Measurements from ENCODE around the gene MRM3.

MRM3 gene

GRCh38 chr17:791829-792228 lies 9.7 kb downstream of the MRM3 start:
- TF ChIP-seq, protein P1, sequence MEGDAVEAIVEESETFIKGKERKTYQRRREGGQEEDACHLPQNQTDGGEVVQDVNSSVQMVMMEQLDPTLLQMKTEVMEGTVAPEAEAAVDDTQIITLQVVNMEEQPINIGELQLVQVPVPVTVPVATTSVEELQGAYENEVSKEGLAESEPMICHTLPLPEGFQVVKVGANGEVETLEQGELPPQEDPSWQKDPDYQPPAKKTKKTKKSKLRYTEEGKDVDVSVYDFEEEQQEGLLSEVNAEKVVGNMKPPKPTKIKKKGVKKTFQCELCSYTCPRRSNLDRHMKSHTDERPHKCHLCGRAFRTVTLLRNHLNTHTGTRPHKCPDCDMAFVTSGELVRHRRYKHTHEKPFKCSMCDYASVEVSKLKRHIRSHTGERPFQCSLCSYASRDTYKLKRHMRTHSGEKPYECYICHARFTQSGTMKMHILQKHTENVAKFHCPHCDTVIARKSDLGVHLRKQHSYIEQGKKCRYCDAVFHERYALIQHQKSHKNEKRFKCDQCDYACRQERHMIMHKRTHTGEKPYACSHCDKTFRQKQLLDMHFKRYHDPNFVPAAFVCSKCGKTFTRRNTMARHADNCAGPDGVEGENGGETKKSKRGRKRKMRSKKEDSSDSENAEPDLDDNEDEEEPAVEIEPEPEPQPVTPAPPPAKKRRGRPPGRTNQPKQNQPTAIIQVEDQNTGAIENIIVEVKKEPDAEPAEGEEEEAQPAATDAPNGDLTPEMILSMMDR (IDR thresholded peaks at IDR 0.05; ENCODE audit: poor library complexity, severe bottlenecking): no peak
- ATAC-seq (ENCODE audit: low read depth): no peak
- Histone ChIP-seq H3K4me3 (ENCODE audit: severe bottlenecking) (no peak overlapping the region), H3K4me1 (ENCODE audit: insufficient read depth, poor library complexity, severe bottlenecking) (peaks cover 12% of the 10 kb centered on the region), H3K36me3 (ENCODE audit: low read depth) (peaks cover 32% of the 10 kb centered on the region), H3K27ac (ENCODE audit: poor library complexity, severe bottlenecking) (peak overlapping the region; percentile 30), H3K9me3 (ENCODE audit: severe bottlenecking) (no peaks in the 10 kb centered on the region), H3K27me3 (ENCODE audit: insufficient read depth, poor library complexity, severe bottlenecking) (no peaks in the 10 kb centered on the region)
- no peak for DNase-seq (ENCODE audit: low spot score)

- Histone ChIP-seq H3K4me1 (ENCODE audit: insufficient read depth, poor library complexity, severe bottlenecking) (peaks cover 12% of the 10 kb centered on the region), H3K27ac (ENCODE audit: poor library complexity, severe bottlenecking) (peak overlapping the region; percentile 1), H3K27me3 (ENCODE audit: insufficient read depth, poor library complexity, severe bottlenecking) (no peaks in the 10 kb centered on the region), H3K36me3 (ENCODE audit: low read depth) (peaks cover 32% of the 10 kb centered on the region), H3K4me3 (ENCODE audit: severe bottlenecking) (no peak overlapping the region), H3K9me3 (ENCODE audit: severe bottlenecking) (no peaks in the 10 kb centered on the region)
- no peak for ATAC-seq (ENCODE audit: low read depth)
- TF ChIP-seq, protein P1 (IDR thresholded peaks at IDR 0.05; ENCODE audit: poor library complexity, severe bottlenecking): no peak
- DNase-seq (ENCODE audit: low spot score): no peak
Measured at GRCh38 chr17:792277-792676, 10.1 kb downstream of the MRM3 start.

GRCh38 chr17:794876-795275 lies 12.7 kb downstream of the MRM3 start:
- no peak overlapping the region for H3K4me3 ChIP-seq (ENCODE audit: severe bottlenecking)
- no peaks in the 10 kb centered on the region for H3K9me3 ChIP-seq (ENCODE audit: severe bottlenecking)
- TF ChIP-seq, protein P1 (IDR thresholded peaks at IDR 0.05; ENCODE audit: poor library complexity, severe bottlenecking): peak; percentile 63
- no peak overlapping the region for H3K27ac ChIP-seq (ENCODE audit: poor library complexity, severe bottlenecking)
- no peaks in the 10 kb centered on the region for H3K4me1 ChIP-seq (ENCODE audit: insufficient read depth, poor library complexity, severe bottlenecking)
- ATAC-seq (ENCODE audit: low read depth): no peak
- H3K36me3 ChIP-seq (ENCODE audit: low read depth): peaks cover 16% of the 10 kb centered on the region
- DNase-seq (ENCODE audit: low spot score): no peak
- no peaks in the 10 kb centered on the region for H3K27me3 ChIP-seq (ENCODE audit: insufficient read depth, poor library complexity, severe bottlenecking)

DNA sequence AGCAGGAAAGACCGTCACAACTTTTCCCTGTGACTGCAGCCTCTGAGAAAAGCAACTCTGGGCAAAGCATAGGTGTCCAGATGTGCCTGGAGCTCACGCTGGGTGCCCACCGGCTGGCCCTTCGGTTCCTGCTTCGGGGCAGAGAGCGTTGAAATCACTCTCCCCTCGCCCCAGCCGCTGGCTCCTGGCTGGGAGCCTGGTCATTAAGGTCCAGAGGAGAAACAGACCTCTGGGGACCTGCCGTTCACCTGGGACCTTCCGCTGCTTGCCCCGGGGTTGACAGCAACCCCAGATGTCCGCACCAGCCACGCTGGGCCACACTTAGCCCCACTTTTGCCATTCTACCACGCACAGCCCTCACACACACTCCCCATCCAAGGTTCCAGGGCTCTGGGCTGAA lies 13.1 kb downstream of the MRM3 start:
- Histone ChIP-seq H3K4me1 (ENCODE audit: insufficient read depth, poor library complexity, severe bottlenecking) (no peaks in the 10 kb centered on the region), H3K36me3 (ENCODE audit: low read depth) (peaks cover 20% of the 10 kb centered on the region), H3K4me3 (ENCODE audit: severe bottlenecking) (no peak overlapping the region), H3K9me3 (ENCODE audit: severe bottlenecking) (no peaks in the 10 kb centered on the region), H3K27ac (ENCODE audit: poor library complexity, severe bottlenecking) (no peak overlapping the region), H3K27me3 (ENCODE audit: insufficient read depth, poor library complexity, severe bottlenecking) (no peaks in the 10 kb centered on the region)
- DNase-seq (ENCODE audit: low spot score) (no peak), ATAC-seq (ENCODE audit: low read depth) (no peak)
- TF ChIP-seq, protein P1 (IDR thresholded peaks at IDR 0.05; ENCODE audit: poor library complexity, severe bottlenecking): no peak

GRCh38 chr17:795721-796120 lies 13.6 kb downstream of the MRM3 start:
- H3K27me3 ChIP-seq (ENCODE audit: insufficient read depth, poor library complexity, severe bottlenecking): no peaks in the 10 kb centered on the region
- DNase-seq (ENCODE audit: low spot score) (no peak), ATAC-seq (ENCODE audit: low read depth) (no peak)
- H3K36me3 ChIP-seq (ENCODE audit: low read depth): peaks cover 24% of the 10 kb centered on the region
- no peaks in the 10 kb centered on the region for H3K9me3 ChIP-seq (ENCODE audit: severe bottlenecking)
- H3K4me3 ChIP-seq (ENCODE audit: severe bottlenecking): no peak overlapping the region
- TF ChIP-seq, protein P1 (IDR thresholded peaks at IDR 0.05; ENCODE audit: poor library complexity, severe bottlenecking): no peak
- no peaks in the 10 kb centered on the region for H3K4me1 ChIP-seq (ENCODE audit: insufficient read depth, poor library complexity, severe bottlenecking)
- H3K27ac ChIP-seq (ENCODE audit: poor library complexity, severe bottlenecking): no peak overlapping the region
